Adipose tissue (tissue), 3 donors: Measurements from ENCODE around the gene KCNJ14. TPM values are rescaled to one million over a fixed set of nuclear protein-coding genes. Genes with fewer than 3 reads are reported as not detected.

Experiments
- H3K27ac ChIP-seq: one replicate; pipeline ENCODE4 v1.5.1; 2013; ENCODE audit warnings: low read depth, low read length
- WGBS, 3 donors: extraction: QIAGEN DNeasy Blood & Tissue Kit; methylation state at CpG; one replicate each; pipeline ENCODE4 v1.1.7; 2013; 5-methylcytosine and 5-hydroxymethylcytosine counted together
- polyA plus RNA-seq, 3 donors: library from polyadenylated mRNA; stranded (reverse); fragments of 200-250 nt; gene quantifications; one replicate each; pipeline ENCODE4 v1.2.3, GENCODE V29; 2013
- donor health status: healthy with polysubstance abuse.
- donor health status: Bipolar disorder and iron deficiency.
- donor health status: healthy.

The KCNJ14 gene
- polyA plus RNA-seq: under 1 TPM; 0.11 to 0.58 (median 0.17) TPM

DNA sequence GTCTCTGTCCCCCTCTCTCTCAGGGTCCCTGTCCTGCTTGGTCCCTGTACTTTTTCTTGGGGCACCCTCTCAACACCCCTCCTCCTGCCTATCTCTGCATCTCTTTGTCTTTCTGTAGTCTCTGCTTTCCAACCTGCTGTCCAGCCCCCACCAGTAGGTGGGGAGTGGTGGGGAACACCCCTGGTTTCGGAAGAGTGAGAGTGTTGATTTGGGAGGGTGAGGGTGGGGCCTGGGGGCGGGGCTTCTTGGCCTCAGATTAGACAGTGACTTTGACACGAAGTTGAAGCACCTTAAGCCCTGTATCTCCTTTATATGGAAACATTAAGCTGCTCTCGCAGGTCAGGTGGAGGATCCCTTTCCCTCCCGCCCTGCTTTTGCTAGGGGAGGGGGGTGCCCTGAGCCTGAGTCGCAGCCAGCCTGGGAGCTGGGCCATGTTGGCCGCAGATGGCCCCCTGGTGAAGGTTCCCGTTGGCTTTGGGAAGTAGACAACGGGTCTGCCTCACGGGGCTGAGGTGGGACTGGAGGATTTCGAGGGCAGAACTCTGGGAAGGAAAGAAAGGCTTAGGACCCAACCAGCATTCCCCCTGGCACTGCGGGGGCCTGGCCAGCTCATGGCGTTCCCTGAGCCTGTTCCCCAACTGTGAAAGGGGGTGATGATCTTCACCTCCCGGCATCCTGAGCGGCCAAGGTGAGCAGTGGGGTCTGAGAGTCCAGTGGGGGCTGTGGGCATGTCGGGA, at the start of gene KCNJ14:
TSS of gene KCNJ14 (plus strand) at position 404 of the 737 bp plus-strand sequence. CDS start 6,151 bp downstream, outside the sequence.
- 78 to 84% (median 83%) methylated on average over 16 of the region's 16 CpGs for WGBS, 3 donors
- H3K27ac ChIP-seq: no peak within 1 kb of the TSS

DNA sequence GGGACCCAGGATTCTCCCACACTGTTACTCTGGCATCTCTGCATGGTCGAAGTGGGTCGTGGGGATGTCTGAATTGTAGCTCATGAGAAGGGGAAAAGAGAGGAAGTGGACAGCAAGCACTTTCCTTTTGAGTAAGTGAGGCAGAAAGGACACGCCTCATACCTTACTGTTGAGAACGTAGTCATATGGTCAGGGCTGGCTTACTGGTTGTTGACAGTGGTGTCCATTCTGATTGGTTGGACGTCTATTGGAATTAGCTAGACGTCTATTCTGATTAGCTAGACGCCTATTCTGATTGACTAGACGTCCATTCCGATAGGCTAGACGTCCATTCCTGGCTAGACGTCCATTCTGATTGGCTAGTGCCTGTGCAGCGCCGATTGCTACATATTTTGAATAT, 49.5 kb upstream of the KCNJ14 start:
- 64 to 84% (median 83%) methylated on average over 13 of the region's 13 CpGs for WGBS, 3 donors
- no peak overlapping the region for H3K27ac ChIP-seq

DNA sequence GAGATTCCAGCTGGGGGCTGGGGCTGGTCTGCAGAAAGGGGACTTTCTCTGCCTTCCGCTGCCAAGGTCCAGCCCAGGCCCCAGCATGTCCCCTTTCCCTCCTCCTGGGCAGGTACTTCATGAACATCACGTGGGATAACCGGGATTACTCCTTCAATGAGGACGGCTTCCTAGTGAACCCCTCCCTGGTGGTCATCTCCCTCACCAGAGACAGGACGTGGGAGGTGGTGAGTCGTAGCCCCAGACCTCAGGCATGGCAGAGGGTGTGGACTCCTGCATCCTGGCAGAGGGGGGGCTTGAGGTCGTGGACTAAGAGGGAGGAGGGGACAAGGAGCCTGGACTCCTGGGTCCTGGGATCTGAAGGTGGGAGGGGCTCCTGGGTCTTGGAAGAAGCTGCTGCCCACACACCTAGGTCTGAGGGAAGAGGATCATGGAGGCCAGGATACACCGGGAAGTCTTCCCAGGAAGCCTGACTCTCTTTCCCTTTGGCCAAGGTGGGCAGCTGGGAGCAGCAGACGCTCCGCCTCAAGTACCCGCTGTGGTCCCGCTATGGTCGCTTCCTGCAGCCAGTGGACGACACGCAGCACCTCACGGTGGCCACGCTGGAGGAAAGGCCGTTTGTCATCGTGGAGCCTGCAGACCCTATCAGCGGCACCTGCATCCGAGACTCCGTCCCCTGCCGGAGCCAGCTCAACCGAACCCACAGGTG, 41.3 kb upstream of the KCNJ14 start:
- 44 to 45% (median 44%) methylated on average over 24 of the region's 24 CpGs for WGBS, 3 donors
- H3K27ac ChIP-seq: no peak overlapping the region

DNA sequence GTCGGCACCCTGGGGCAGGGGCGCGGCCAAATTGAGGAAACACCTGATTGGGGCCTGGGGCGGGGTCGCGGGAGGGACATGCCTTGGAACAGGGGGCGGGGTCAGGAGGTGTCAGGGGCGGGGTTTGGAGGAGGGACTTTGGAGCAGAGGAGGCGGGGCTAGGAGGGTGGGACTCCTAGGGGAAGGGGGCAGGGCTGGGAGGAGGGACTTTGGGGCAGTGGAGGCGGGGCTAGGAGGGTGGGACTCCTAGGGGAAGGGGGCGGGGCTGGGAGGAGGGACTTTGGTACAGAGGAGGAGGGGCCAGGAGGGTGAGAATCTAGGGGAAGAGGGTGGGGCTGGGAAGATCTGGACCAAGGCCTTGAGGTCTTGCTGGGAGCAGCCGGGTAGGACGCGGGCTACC, 40.0 kb upstream of the KCNJ14 start:
- no peak overlapping the region for H3K27ac ChIP-seq
- 8 to 16% (median 12%) methylated on average over 9 to 14 of the region's 14 CpGs for WGBS, 3 donors

DNA sequence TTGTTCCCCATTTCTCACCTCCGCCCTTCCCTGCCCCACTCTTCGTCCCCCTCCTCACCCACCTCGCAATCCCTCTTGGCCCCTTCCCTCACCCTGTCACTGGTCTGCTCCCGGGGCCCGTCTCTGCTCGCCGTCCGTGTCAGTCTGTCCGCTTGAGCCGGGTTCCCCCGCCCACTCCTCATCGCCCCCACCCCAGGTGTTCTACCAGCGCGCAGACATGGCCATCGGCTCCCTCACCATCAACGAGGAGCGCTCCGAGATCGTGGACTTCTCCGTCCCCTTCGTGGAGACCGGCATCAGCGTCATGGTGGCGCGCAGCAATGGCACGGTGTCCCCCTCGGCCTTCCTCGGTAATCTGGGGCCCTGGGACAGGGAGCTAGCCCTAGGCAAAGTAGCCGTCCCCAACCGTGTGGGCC, 39.6 kb upstream of the KCNJ14 start:
- no peak overlapping the region for H3K27ac ChIP-seq
- 39 to 50% (median 41%) methylated on average over 30 of the region's 30 CpGs for whole genome bisulfite sequencing, 3 donors

DNA sequence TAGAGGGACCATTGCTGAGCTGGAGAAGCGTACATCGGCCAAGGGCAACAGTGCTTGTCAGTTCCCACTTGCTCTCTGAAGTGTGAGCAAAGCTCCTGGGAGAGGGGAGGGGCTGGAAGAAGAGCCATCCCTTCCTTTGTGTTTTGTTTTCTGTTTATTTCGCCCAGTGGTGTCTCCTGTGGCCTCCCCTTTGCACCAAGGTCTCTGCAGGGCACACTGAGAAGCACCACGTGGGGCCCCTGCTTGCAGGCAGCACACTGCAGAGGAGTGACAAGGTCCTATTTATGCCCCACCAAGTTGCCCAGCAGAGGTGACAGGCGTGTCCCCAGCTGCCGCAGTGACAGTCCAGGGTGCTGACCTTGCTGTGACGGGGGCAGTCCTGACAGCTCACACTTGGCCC, 38.0 kb upstream of the KCNJ14 start:
- 67 to 86% (median 86%) methylated on average over 7 of the region's 7 CpGs for WGBS, 3 donors
- no peak overlapping the region for H3K27ac ChIP-seq

DNA sequence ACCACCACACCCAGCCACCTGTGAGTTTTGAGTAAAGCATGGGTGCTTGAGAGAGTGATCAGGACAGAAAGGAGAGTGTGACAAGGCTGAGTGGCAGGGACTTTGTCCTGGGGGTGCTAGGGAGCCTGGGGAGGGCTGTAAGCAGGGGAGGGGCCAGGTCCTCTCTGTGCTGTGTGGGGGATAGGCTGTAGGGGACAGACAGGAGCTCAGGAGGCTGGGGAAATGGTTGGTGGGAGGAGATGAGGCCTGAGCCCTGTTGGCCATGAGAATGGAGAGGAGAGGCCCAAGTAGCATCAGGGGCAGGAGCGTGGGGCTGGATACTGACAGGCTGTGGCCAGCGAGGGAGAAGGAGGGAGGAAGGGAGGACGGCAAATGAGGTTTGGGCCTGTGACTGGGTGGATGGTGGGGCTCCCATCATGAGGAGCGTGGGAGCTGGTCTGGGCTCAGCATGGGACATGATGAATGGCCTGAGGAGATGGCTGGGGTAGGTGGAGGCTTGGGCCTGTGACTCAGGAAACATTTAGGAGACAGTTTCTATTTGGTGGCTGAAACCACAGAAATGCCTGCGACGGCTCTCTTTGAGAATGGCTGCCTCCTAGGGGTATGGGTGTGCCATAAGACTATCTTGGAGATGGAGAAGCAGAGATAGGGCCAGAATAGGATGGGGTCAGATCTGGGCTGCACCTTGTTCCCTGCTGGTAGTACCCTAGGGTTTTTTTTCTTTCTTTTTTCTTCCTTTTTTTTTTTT, 36.9 kb upstream of the KCNJ14 start:
- no peak overlapping the region for H3K27ac ChIP-seq
- 73 to 82% (median 75%) methylated on average over 6 of the region's 6 CpGs for WGBS, 3 donors

DNA sequence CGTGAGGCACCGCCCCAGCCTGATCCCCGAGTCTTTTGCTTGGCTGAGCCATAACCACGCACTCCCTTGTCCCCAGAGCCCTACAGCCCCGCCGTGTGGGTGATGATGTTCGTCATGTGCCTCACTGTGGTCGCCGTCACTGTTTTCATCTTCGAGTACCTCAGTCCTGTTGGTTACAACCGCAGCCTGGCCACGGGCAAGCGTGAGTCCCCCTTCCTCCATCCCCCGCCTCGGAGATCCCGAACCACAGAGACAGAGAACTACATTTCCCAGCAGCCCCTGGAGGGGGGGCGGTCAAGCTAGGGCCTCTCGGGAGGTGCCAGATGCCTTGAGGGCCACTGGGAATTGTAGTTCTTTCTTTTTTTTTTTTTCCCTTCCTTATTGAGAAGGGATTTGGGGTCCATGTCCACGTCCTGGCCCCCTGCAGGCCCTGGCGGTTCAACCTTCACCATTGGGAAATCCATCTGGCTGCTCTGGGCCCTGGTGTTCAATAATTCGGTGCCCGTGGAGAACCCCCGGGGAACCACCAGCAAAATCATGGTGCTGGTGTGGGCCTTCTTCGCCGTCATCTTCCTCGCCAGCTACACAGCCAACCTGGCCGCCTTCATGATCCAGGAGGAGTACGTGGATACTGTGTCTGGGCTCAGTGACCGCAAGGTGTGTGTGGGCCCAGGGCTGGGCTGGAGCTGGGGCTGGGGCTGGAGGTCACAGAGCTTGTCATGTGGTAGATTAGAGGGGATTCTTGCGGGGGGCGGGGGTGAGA, 36.0 kb upstream of the KCNJ14 start:
- H3K27ac ChIP-seq: no peak overlapping the region
- WGBS, 3 donors: 63 to 70% (median 67%) methylated on average over 31 of the region's 31 CpGs

DNA sequence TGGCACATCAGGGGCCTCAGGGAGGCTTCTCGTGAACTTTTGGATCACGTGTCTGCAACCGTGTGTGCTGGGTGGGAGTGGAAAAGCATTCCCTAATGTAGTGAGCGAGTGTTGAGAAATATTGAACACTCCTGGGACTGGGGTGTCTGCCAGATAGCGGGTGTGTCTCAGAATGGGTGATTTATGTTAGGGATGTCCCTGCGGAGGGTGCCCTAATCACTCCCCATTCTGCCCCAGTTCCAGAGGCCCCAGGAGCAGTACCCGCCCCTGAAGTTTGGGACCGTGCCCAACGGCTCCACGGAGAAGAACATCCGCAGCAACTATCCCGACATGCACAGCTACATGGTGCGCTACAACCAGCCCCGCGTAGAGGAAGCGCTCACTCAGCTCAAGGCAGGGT, 33.8 kb upstream of the KCNJ14 start:
- WGBS, 3 donors: 51 to 71% (median 63%) methylated on average over 16 of the region's 16 CpGs
- no peak overlapping the region for H3K27ac ChIP-seq

DNA sequence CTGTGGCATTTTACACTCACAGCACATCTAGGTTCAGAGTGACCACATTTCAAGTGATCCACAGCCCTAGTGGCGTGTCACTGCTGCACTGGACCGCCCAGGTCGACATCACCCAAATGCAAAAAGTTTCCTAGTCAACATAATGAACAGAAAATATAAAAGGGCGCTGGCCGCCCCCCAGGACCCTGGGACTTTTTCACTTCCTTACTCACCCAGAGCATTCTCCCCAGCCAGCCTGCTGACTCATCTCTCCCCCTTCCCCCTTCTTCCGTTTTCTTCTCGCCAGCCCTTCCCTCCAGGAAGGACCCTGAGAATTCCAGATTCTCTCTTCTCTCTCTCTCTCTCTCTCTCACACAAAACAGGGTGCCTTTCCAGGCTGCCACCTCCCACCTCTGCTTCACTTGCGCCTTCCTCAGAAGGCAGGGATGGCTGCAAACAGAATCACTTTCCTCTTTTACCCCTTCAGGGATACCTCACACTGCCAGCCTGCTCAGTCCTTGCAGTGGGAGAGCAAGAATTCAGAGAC, 30.6 kb upstream of the KCNJ14 start:
- H3K27ac ChIP-seq: no peak overlapping the region
- WGBS, 3 donors: 16 to 46% (median 21%) methylated on average over 8 of the region's 8 CpGs

DNA sequence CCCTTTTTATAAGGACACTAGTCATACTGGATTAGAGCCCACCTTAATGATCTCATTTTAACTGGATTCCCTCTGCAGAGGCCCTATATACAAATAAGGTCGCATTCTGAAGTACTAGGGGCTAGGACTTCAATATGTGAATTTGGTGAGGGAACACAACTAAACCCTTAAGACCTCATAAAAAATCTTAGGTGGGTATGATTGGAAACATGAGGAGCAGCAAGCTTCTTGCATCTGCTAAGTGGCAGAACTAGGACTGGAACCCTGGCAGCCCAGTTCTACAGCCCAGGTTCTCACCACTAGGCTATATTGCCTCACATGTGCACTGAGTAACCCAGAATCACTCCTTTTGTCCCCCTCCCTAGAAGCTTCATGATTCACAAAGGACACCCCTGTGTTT, 26.7 kb upstream of the KCNJ14 start:
- 89 to 96% (median 91%) methylated on average over 1 of the region's 1 CpG for WGBS, 3 donors

DNA sequence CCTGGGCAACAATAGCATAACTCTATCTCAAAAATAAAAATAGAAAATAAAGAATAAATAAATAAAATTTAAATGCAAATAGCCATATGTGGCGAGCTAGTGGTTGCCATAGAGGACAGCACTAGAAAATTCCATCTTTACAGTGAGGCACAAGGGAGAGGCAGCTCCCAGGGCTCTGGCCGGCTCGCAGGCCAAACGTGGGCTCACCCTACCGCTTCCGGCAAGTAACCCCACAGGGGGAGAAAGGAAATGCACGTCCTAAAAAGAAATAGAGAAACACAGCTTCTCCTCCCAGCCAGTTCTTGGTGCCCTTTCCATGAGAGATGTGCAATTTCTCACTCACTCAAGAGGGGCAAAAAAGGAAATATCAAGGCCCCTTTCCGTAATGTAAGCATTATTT, 22.0 kb upstream of the KCNJ14 start:
- no peak overlapping the region for H3K27ac ChIP-seq
- 65 to 78% (median 73%) methylated on average over 8 of the region's 8 CpGs for WGBS, 3 donors

More for the DNA sequence above, 26.7 kb upstream of the KCNJ14 start:
- no peak overlapping the region for H3K27ac ChIP-seq

DNA sequence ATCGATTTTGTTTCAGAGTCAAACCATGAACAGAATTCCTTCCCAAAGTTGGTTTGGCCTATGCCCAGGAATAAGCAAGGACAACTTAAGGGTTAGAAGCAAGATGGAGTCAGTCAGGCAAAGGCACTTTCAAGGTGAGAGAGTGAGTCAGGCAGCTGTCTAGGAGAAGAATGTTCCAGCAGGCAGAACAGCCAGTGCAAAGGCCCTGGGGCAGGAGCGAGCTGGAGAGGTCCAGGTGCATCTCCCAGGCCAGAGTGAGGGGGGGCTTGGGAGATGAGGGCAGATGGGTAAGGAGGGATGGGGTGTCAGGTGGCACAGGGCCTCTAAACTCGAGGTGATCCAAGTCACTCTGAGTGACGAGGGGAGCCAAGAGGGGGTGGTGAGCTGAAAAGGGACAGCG, 18.8 kb upstream of the KCNJ14 start:
- 88 to 91% (median 90%) methylated on average over 5 of the region's 5 CpGs for WGBS, 3 donors
- H3K27ac ChIP-seq: no peak overlapping the region

DNA sequence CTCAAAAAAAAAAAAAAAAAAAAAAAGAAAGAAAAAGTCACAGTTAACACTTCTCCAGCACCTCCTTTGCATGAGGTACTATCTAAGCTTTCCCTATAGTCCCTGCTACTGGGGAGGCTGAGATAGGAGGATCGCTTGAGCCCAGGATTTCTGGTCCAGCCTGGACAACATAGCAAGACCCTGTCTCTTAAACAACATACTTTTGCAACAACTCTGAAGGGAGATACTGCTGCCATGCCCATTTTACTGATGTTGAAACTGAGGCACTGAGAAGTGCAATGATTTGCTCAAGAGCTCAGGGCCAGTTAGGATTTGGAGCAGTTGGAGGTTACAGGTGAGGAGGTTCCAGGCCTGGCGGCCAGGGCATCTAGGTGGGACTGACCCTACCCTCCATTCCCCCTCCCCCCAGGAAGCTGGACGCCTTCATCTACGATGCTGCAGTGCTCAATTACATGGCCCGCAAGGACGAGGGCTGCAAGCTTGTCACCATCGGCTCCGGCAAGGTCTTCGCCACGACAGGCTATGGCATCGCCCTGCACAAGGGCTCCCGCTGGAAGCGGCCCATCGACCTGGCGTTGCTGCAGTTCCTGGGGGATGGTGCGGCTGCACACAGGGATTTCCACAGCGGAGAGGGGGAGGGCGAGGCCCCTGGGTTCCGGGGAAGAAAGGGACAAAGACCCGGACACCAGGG, 13.9 kb upstream of the KCNJ14 start:
- 94 to 96% (median 94%) methylated on average over 20 of the region's 20 CpGs for WGBS, 3 donors
- H3K27ac ChIP-seq: no peak overlapping the region

DNA sequence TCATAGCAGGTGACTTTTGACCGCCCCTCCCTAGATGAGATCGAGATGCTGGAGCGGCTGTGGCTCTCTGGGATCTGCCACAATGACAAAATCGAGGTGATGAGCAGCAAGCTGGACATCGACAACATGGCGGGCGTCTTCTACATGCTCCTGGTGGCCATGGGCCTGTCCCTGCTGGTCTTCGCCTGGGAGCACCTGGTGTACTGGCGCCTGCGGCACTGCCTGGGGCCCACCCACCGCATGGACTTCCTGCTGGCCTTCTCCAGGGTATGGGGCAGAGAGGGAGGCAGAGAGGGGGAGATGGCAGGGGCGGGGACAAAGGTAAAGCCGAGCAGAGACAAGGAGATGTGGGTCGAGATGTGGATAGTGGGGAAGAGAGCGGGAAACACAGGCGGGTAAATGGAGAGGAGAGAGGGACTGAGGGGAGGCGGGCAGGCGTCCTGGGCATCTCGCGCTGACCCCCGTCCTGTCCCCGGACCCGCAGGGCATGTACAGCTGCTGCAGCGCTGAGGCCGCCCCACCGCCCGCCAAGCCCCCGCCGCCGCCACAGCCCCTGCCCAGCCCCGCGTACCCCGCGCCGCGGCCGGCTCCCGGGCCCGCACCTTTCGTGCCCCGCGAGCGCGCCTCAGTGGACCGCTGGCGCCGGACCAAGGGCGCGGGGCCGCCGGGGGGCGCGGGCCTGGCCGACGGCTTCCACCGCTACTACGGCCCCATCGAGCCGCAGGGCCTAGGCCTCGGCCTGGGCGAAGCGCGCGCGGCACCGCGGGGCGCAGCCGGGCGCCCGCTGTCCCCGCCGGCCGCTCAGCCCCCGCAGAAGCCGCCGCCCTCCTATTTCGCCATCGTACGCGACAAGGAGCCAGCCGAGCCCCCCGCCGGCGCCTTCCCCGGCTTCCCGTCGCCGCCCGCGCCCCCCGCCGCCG, 13.0 kb upstream of the KCNJ14 start:
- no peak overlapping the region for H3K27ac ChIP-seq
- 34 to 47% (median 45%) methylated on average over 54 to 94 of the region's 94 CpGs for WGBS, 3 donors

DNA sequence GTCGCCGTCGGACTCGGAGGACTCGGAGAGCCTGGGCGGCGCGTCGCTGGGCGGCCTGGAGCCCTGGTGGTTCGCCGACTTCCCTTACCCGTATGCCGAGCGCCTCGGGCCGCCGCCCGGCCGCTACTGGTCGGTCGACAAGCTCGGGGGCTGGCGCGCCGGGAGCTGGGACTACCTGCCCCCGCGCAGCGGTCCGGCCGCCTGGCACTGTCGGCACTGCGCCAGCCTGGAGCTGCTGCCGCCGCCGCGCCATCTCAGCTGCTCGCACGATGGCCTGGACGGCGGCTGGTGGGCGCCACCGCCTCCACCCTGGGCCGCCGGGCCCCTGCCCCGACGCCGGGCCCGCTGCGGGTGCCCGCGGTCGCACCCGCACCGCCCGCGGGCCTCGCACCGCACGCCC, 12.1 kb upstream of the KCNJ14 start:
- WGBS, 3 donors: 6 to 12% (median 8%) methylated on average over 34 to 60 of the region's 60 CpGs
- H3K27ac ChIP-seq: no peak overlapping the region

DNA sequence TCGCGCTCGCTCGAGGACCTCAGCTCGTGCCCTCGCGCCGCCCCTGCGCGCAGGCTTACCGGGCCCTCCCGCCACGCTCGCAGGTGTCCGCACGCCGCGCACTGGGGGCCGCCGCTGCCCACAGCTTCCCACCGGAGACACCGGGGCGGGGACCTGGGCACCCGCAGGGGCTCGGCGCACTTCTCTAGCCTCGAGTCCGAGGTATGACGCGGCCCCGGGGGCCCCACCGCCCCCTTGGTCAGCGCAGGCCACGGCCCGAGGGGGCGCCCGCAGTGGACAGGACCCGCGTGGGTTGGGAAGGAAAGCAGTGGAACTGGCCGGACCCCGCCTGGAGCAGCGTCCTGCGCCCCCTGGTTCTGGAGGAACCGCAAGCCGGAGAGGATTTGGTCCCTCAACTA, 11.6 kb upstream of the KCNJ14 start:
- WGBS, 3 donors: 13 to 24% (median 18%) methylated on average over 41 to 45 of the region's 45 CpGs
- no peak overlapping the region for H3K27ac ChIP-seq
